ENCODE measurements around the gene LIX1L.

DNA sequence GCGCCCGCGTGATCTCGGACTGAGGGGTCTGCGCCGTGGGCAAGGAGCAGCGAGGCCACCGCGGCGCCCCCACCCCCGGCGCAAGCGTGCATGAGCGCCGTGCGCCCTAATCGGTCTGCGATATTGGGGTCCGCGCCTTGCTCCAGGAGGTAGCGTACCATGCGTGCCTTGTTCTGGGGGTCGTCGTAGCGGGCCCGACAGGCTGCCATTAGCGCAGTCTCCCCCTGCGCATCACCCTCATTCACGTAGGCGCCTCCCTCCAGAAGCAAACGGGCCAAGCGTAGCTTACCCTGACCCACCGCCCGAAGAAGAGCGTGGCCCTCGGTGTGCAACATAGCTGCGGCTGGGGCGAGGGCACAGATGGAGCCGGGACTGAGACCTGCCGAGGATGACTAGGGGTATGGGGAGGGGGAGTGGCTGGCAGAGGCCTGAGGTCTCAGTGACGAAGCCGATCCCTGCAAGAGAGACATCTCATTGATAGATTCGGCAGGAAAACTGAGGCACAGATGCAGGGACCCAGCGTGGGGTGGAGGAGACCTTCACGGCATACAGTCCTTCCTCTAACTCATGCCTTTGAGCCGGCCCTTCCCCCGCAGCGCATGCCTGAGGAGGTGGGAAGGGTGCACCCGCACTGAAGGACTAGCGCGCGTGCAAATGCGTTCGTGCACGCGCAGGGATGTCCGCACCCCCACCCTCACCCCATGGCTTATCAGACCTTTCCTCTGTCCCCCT, 3.8 kb upstream of the LIX1L start:
- TF ChIP-seq EP300 (IDR thresholded peaks at IDR 0.05), result no peak
- TF ChIP-seq, protein P1, sequence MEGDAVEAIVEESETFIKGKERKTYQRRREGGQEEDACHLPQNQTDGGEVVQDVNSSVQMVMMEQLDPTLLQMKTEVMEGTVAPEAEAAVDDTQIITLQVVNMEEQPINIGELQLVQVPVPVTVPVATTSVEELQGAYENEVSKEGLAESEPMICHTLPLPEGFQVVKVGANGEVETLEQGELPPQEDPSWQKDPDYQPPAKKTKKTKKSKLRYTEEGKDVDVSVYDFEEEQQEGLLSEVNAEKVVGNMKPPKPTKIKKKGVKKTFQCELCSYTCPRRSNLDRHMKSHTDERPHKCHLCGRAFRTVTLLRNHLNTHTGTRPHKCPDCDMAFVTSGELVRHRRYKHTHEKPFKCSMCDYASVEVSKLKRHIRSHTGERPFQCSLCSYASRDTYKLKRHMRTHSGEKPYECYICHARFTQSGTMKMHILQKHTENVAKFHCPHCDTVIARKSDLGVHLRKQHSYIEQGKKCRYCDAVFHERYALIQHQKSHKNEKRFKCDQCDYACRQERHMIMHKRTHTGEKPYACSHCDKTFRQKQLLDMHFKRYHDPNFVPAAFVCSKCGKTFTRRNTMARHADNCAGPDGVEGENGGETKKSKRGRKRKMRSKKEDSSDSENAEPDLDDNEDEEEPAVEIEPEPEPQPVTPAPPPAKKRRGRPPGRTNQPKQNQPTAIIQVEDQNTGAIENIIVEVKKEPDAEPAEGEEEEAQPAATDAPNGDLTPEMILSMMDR (IDR thresholded peaks at IDR 0.05), result no peak
